Measurements from ENCODE around the gene NRL.

The NRL gene

GRCh38 chr14:24146453-24146977 lies 31.8 kb upstream of the NRL start, which contains the start of gene PSME2:
Gene PSME2, minus strand, starts transcription at chr14:24146610. Its CDS starts 29 bp downstream, at chr14:24146581.
- Histone ChIP-seq H3K4me1 (ENCODE audit: insufficient read depth, low read length, severe bottlenecking) (peaks cover 28% of the 10 kb centered on the region), H3K9me3 (ENCODE audit: low read length) (no peaks in the 10 kb centered on the region), H3K27me3 (ENCODE audit: insufficient read depth, low read length) (no peaks in the 10 kb centered on the region), H3K4me3 (ENCODE audit: low read depth, low read length, poor library complexity, severe bottlenecking) (peak within 1 kb of the TSS; percentile 97), H2AFZ (ENCODE audit: low read length) (no peak within 1 kb of the TSS), H3K27ac (ENCODE audit: low read depth, low read length, poor library complexity, severe bottlenecking) (peak within 1 kb of the TSS; percentile 82), H3K36me3 (ENCODE audit: insufficient read depth, low read length) (peaks cover 55% of the 10 kb centered on the region), H3K79me2 (ENCODE audit: insufficient read depth, low read length) (peaks cover 6% of the 10 kb centered on the region; the same call in 1 of the 2 replicates), H3K4me2 (ENCODE audit: low read length) (peak within 1 kb of the TSS; percentile 98), H3K9me2 (ENCODE audit: low read depth, low read length) (no peaks in the 10 kb centered on the region), H3F3A (ENCODE audit: insufficient read depth, low read length) (no peaks in the 10 kb centered on the region), H3K9ac (ENCODE audit: low read length) (peak within 1 kb of the TSS; percentile 99), H4K20me1 (ENCODE audit: insufficient read depth, low read length) (no peaks in the 10 kb centered on the region)
- TF ChIP-seq CTCF (IDR thresholded peaks at IDR 0.05; ENCODE audit: low read length): no peak
- no peak for TF ChIP-seq EZH2 (IDR thresholded peaks at IDR 0.05; ENCODE audit: borderline replicate concordance, low read length)

GRCh38 chr14:24145690-24146452 lies 31.1 kb upstream of the NRL start:
- Histone ChIP-seq H3K27me3 (ENCODE audit: insufficient read depth, low read length) (no peaks in the 10 kb centered on the region), H3K27ac (ENCODE audit: low read depth, low read length, poor library complexity, severe bottlenecking) (peak overlapping the region; percentile 82), H3F3A (ENCODE audit: insufficient read depth, low read length) (no peaks in the 10 kb centered on the region), H2AFZ (ENCODE audit: low read length) (no peak overlapping the region), H3K4me3 (ENCODE audit: low read depth, low read length, poor library complexity, severe bottlenecking) (peak overlapping the region; percentile 97), H3K36me3 (ENCODE audit: insufficient read depth, low read length) (peaks cover 48% of the 10 kb centered on the region), H3K9me3 (ENCODE audit: low read length) (no peaks in the 10 kb centered on the region), H4K20me1 (ENCODE audit: insufficient read depth, low read length) (no peaks in the 10 kb centered on the region), H3K79me2 (ENCODE audit: insufficient read depth, low read length) (peaks cover 6% of the 10 kb centered on the region), H3K9me2 (ENCODE audit: low read depth, low read length) (no peaks in the 10 kb centered on the region), H3K4me2 (ENCODE audit: low read length) (peak overlapping the region; percentile 98), H3K9ac (ENCODE audit: low read length) (peak overlapping the region; percentile 99), H3K4me1 (ENCODE audit: insufficient read depth, low read length, severe bottlenecking) (peaks cover 28% of the 10 kb centered on the region)
- no peak for TF ChIP-seq EZH2 (IDR thresholded peaks at IDR 0.05; ENCODE audit: borderline replicate concordance, low read length)
- TF ChIP-seq CTCF (IDR thresholded peaks at IDR 0.05; ENCODE audit: low read length): no peak

- H3F3A ChIP-seq (ENCODE audit: insufficient read depth, low read length): no peaks in the 10 kb centered on the region
- no peaks in the 10 kb centered on the region for H3K9me2 ChIP-seq (ENCODE audit: low read depth, low read length)
- peak overlapping the region; percentile 97 for H3K4me3 ChIP-seq (ENCODE audit: low read depth, low read length, poor library complexity, severe bottlenecking)
- H3K9ac ChIP-seq (ENCODE audit: low read length): peak overlapping the region; percentile 99; the same call in 1 of the 2 replicates
- H3K27ac ChIP-seq (ENCODE audit: low read depth, low read length, poor library complexity, severe bottlenecking): no peak overlapping the region
- peaks cover 28% of the 10 kb centered on the region for H3K4me1 ChIP-seq (ENCODE audit: insufficient read depth, low read length, severe bottlenecking)
- no peaks in the 10 kb centered on the region for H4K20me1 ChIP-seq (ENCODE audit: insufficient read depth, low read length)
- peaks cover 42% of the 10 kb centered on the region for H3K36me3 ChIP-seq (ENCODE audit: insufficient read depth, low read length)
- H3K27me3 ChIP-seq (ENCODE audit: insufficient read depth, low read length): no peaks in the 10 kb centered on the region
- TF ChIP-seq EZH2 (IDR thresholded peaks at IDR 0.05; ENCODE audit: borderline replicate concordance, low read length) (no peak), CTCF (IDR thresholded peaks at IDR 0.05; ENCODE audit: low read length) (no peak)
- peaks cover 13% of the 10 kb centered on the region for H3K79me2 ChIP-seq (ENCODE audit: insufficient read depth, low read length)
- no peak overlapping the region for H2AFZ ChIP-seq (ENCODE audit: low read length)
- H3K9me3 ChIP-seq (ENCODE audit: low read length): no peaks in the 10 kb centered on the region
- peak overlapping the region; percentile 98 for H3K4me2 ChIP-seq (ENCODE audit: low read length)
These were observed 30.5 kb upstream of the NRL start for GRCh38 chr14:24145219-24145618.
